ENCODE measurements around the gene SPRED3. TPM values are rescaled to one million over a fixed set of nuclear protein-coding genes. Genes with fewer than 3 reads are reported as not detected.
A peak's percentile ranks its signal among the peaks of the same experiment; 100 is the strongest.

Gene SPRED3
- total RNA-seq, 4 donors from 2014 or later: 0.05 to 0.81 (median 0.33) TPM

- WGBS, 2 donors (ENCODE audit: low coverage in 1 of 2): no CpG with 5 or more reads among the region's 10 CpGs
- TF ChIP-seq CTCF (IDR thresholded peaks at IDR 0.05) (no peak), EP300 (IDR thresholded peaks at IDR 0.05) (no peak), POLR2AphosphoS5 (IDR thresholded peaks at IDR 0.05) (no peak), POLR2A (IDR thresholded peaks at IDR 0.05) (no peak)
- Histone ChIP-seq H3K4me1 (peaks cover 0 to 36% (median 26%) of the 10 kb centered on the region in 3 donors), H3K4me3 (no peak overlapping the region), H3K36me3 (peaks cover 0 to 73% of the 10 kb centered on the region in 2 donors), H3K27me3 (peaks cover 64% of the 10 kb centered on the region), H3K9me3 (no peaks in the 10 kb centered on the region), H3K27ac (no peak overlapping the region)
- no peak for ATAC-seq
These were observed 4.1 kb upstream of the SPRED3 start for GRCh38 chr19:38384209-38385027.

- no peak for ATAC-seq
- Histone ChIP-seq H3K27me3 (peaks cover 64% of the 10 kb centered on the region), H3K4me1 (peaks cover 0 to 39% (median 29%) of the 10 kb centered on the region in 3 donors), H3K36me3 (peaks cover 0 to 65% of the 10 kb centered on the region in 2 donors), H3K27ac (no peak overlapping the region), H3K9me3 (no peaks in the 10 kb centered on the region), H3K4me3 (no peak overlapping the region)
- TF ChIP-seq CTCF (IDR thresholded peaks at IDR 0.05) (no peak), EP300 (IDR thresholded peaks at IDR 0.05) (no peak), POLR2A (IDR thresholded peaks at IDR 0.05) (no peak), POLR2AphosphoS5 (IDR thresholded peaks at IDR 0.05) (no peak)
- WGBS, 2 donors (ENCODE audit: low coverage in 1 of 2): 20 to 100% methylated on average over 1 to 2 of the region's 40 CpGs
These were observed 3.3 kb upstream of the SPRED3 start for GRCh38 chr19:38385057-38385803.

GRCh38 chr19:38385804-38386257 lies 2.7 kb upstream of the SPRED3 start:
- Histone ChIP-seq H3K27ac (no peak overlapping the region), H3K27me3 (peaks cover 64% of the 10 kb centered on the region), H3K36me3 (peaks cover 0 to 59% of the 10 kb centered on the region in 2 donors), H3K4me1 (peaks cover 0 to 39% (median 29%) of the 10 kb centered on the region in 3 donors), H3K9me3 (no peaks in the 10 kb centered on the region), H3K4me3 (no peak overlapping the region)
- 50 to 68% methylated on average over 2 to 15 of the region's 40 CpGs for WGBS, 2 donors (ENCODE audit: low coverage in 1 of 2)
- TF ChIP-seq POLR2A (IDR thresholded peaks at IDR 0.05) (no peak), POLR2AphosphoS5 (IDR thresholded peaks at IDR 0.05) (no peak), CTCF (IDR thresholded peaks at IDR 0.05) (no peak), EP300 (IDR thresholded peaks at IDR 0.05) (no peak)
- ATAC-seq: no peak

- 93% methylated on average over 6 of the region's 61 CpGs; no CpG with 5 or more reads in 1 of the 2 donors for WGBS, 2 donors (ENCODE audit: low coverage in 1 of 2)
- no peak overlapping the region for H3K27ac ChIP-seq
- H3K27me3 ChIP-seq: peaks cover 64% of the 10 kb centered on the region
- peaks cover 0 to 39% (median 29%) of the 10 kb centered on the region in 3 donors for H3K4me1 ChIP-seq
- TF ChIP-seq POLR2AphosphoS5 (IDR thresholded peaks at IDR 0.05): no peak
- TF ChIP-seq EP300 (IDR thresholded peaks at IDR 0.05): no peak
- ATAC-seq: no peak
- no peaks in the 10 kb centered on the region for H3K9me3 ChIP-seq
- peaks cover 0 to 53% of the 10 kb centered on the region in 2 donors for H3K36me3 ChIP-seq
- H3K4me3 ChIP-seq: peak overlapping the region in 1 of 2 donors; percentile 59
These were observed 2.1 kb upstream of the SPRED3 start for GRCh38 chr19:38386300-38386970.

Measured in gastroesophageal sphincter (tissue), 4 donors.